ENCODE results near the gene SPATA2. TPM values are rescaled to one million over a fixed set of nuclear protein-coding genes. Genes with fewer than 3 reads are reported as not detected.

SPATA2 gene
- total RNA-seq, 1 experiment from 2014 or later: 16.0 TPM

DNA sequence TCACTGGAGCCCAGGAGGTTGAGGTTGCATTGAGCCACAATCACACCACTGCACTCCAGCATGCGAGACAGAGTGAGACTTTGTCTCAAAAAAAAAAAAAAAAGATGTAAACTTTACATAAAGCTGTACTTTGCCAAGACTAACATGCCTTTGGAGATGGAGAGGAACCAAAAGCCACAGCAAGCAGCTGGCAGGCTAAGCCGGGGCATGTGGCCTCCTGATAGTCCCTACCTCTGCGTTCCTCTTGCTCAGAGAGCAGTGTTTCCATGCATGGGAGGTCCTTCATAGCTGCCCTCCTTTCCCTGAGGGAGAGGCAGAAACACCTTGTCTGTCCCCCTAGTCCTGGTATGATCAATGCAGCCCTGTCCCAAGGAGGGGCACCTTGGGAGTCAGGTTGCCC, 35.2 kb downstream of the SPATA2 start:
- no peaks in the 10 kb centered on the region for H3K4me1 Mint-ChIP-seq (ENCODE audit: low read depth, unreplicated experiment)
- intact Hi-C loops (cut with micrococcal nuclease; ENCODE audit: unreplicated experiment): no loop called here
- CTCF ChIA-PET: interaction anchor here (0.7 kb wide), 1 partner anchor 11 kb away, joined by 8 read pairs; no protein-coding TSS in a partner anchor

DNA sequence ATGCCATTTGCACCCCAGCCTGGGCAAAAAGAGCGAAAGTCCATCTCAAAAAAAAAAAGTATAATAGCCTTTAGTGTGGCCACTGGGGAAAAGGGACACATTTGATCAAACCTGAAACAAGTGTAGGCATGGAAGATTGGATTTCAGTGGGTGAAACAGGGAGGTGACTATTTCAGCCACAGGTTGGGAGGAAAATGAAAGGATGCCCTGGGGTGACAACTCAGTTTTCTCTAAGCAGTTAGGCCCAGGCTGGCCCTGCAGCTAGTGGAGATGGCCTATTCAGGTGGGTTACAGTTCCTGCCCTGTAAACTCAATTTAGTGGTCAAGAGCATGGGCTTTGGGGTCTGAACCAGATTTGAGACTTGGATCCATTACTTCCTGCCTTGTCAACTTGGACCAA, 36.4 kb downstream of the SPATA2 start:
- TF ChIP-seq, protein P1, sequence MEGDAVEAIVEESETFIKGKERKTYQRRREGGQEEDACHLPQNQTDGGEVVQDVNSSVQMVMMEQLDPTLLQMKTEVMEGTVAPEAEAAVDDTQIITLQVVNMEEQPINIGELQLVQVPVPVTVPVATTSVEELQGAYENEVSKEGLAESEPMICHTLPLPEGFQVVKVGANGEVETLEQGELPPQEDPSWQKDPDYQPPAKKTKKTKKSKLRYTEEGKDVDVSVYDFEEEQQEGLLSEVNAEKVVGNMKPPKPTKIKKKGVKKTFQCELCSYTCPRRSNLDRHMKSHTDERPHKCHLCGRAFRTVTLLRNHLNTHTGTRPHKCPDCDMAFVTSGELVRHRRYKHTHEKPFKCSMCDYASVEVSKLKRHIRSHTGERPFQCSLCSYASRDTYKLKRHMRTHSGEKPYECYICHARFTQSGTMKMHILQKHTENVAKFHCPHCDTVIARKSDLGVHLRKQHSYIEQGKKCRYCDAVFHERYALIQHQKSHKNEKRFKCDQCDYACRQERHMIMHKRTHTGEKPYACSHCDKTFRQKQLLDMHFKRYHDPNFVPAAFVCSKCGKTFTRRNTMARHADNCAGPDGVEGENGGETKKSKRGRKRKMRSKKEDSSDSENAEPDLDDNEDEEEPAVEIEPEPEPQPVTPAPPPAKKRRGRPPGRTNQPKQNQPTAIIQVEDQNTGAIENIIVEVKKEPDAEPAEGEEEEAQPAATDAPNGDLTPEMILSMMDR (IDR thresholded peaks at IDR 0.05; ENCODE audit: unreplicated experiment): no peak
- no TSS peak for BruUV-seq (replicated peaks)
- no peaks in the 10 kb centered on the region for H3K27me3 Mint-ChIP-seq (ENCODE audit: unreplicated experiment)
- no peak for DNase-seq
- no peak overlapping the region for H3K4me3 Mint-ChIP-seq (ENCODE audit: low read depth, unreplicated experiment)
- CTCF ChIA-PET: no interaction called here
- H3K36me3 Mint-ChIP-seq (ENCODE audit: insufficient read depth, unreplicated experiment): peaks cover 27% of the 10 kb centered on the region
- H3K9me3 Mint-ChIP-seq (ENCODE audit: low read depth, unreplicated experiment): no peaks in the 10 kb centered on the region
- no peaks in the 10 kb centered on the region for H3K4me1 Mint-ChIP-seq (ENCODE audit: low read depth, unreplicated experiment)
- intact Hi-C loops (cut with micrococcal nuclease; ENCODE audit: unreplicated experiment): no loop called here
- H3K27ac Mint-ChIP-seq (ENCODE audit: unreplicated experiment): no peak overlapping the region

More for the DNA sequence above, 35.2 kb downstream of the SPATA2 start:
- no peak for DNase-seq
- Mint-ChIP-seq H3K27ac (ENCODE audit: unreplicated experiment) (no peak overlapping the region), H3K9me3 (ENCODE audit: low read depth, unreplicated experiment) (no peaks in the 10 kb centered on the region), H3K36me3 (ENCODE audit: insufficient read depth, unreplicated experiment) (peaks cover 26% of the 10 kb centered on the region), H3K27me3 (ENCODE audit: unreplicated experiment) (no peaks in the 10 kb centered on the region), H3K4me3 (ENCODE audit: low read depth, unreplicated experiment) (no peak overlapping the region)
- TF ChIP-seq, protein P1 (IDR thresholded peaks at IDR 0.05; ENCODE audit: unreplicated experiment): no peak
- BruUV-seq (replicated peaks): no TSS peak

DNA sequence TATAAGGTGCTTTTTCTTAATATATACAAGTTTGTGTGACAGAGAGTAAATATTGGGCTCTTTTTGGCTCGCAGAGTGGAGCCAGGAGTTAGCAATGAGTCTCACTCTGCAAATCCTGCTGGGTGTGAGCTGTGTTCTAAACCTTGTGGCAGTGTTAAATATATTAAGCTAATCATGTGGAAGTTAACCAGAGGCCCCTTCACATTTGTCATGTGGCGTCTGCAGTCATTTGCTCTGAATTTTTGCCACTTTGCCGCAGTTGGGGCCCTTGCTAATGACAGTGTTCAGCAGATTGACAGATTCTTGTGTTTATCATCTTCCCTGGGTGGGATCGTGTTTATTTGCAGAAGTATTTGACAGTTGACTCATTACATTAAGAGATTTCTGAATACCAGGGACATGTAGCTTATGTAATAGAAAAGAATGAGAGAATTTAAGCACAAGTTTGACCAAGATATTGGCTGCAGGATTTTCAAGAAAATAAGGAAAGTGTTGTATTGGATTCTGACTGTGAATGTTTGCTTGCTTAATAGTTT, 37.9 kb downstream of the SPATA2 start:
- DNase-seq: no peak
- Mint-ChIP-seq H3K4me1 (ENCODE audit: low read depth, unreplicated experiment) (no peaks in the 10 kb centered on the region), H3K27me3 (ENCODE audit: unreplicated experiment) (no peaks in the 10 kb centered on the region), H3K9me3 (ENCODE audit: low read depth, unreplicated experiment) (no peaks in the 10 kb centered on the region), H3K27ac (ENCODE audit: unreplicated experiment) (no peak overlapping the region), H3K36me3 (ENCODE audit: insufficient read depth, unreplicated experiment) (peaks cover 32% of the 10 kb centered on the region), H3K4me3 (ENCODE audit: low read depth, unreplicated experiment) (no peak overlapping the region)
- CTCF ChIA-PET: interaction anchor here (0.6 to 0.8 kb wide), 4 partner anchors 15 to 266 kb away, joined by 3 to 6 read pairs (median 4); no protein-coding TSS in a partner anchor
- no TSS peak for BruUV-seq (replicated peaks)
- TF ChIP-seq, protein P1 (IDR thresholded peaks at IDR 0.05; ENCODE audit: unreplicated experiment): no peak
- intact Hi-C loops (cut with micrococcal nuclease; ENCODE audit: unreplicated experiment): no loop called here

DNA sequence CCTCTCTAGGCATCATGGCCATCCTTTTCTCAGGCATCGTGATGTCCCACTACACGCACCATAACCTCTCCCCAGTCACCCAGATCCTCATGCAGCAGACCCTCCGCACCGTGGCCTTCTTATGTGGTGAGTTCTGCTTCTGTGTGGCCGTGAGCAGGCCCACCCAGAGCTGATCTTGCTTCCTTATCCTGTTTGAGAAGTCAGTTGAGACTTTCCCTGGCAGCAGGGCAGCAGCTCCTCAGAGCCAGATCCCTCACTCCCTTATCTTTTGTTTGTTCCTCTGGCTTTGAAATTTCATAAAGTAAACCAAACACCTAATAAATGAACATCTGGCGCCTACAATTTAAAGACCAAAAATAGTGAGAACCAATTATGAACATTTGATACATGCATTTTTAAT, 40.6 kb downstream of the SPATA2 start:
- Mint-ChIP-seq H3K4me3 (ENCODE audit: low read depth, unreplicated experiment) (no peak overlapping the region), H3K27ac (ENCODE audit: unreplicated experiment) (no peak overlapping the region), H3K36me3 (ENCODE audit: insufficient read depth, unreplicated experiment) (peaks cover 47% of the 10 kb centered on the region), H3K4me1 (ENCODE audit: low read depth, unreplicated experiment) (no peaks in the 10 kb centered on the region), H3K9me3 (ENCODE audit: low read depth, unreplicated experiment) (no peaks in the 10 kb centered on the region), H3K27me3 (ENCODE audit: unreplicated experiment) (no peaks in the 10 kb centered on the region)
- BruUV-seq (replicated peaks): no TSS peak
- DNase-seq: no peak
- intact Hi-C loops (cut with micrococcal nuclease; ENCODE audit: unreplicated experiment): no loop called here
- TF ChIP-seq, protein P1 (IDR thresholded peaks at IDR 0.05; ENCODE audit: unreplicated experiment): no peak
- CTCF ChIA-PET: no interaction called here
